GM23338 (cell line): Measurements from ENCODE around the gene PDE4D. TPM values are rescaled to one million over a fixed set of nuclear protein-coding genes. Genes with fewer than 3 reads are reported as not detected.

ENCODE experiments used
- ATAC-seq: fragments of 200-7000 bp; cut with Tn5 transposase; 3 replicates; pipeline ENCODE4 v1.9.1; 2020
- DNase-seq: peaks from one replicate; pipeline ENCODE4 v3.0.0-alpha.2; 2015; ENCODE audit warnings: low spot score
- H2AFZ ChIP-seq: fragments of 200-600 bp; sonication (generic); 2 replicates; pipeline ENCODE4 v1.8.0; 2016; ENCODE audit warnings: antibody characterized with exemption, mild to moderate bottlenecking, moderate library complexity
- H3F3A ChIP-seq: fragments of 200-600 bp; sonication (generic); replicated peaks from 2 replicates; pipeline ENCODE4 v1.8.0; 2017; ENCODE audit warnings: antibody characterized with exemption, mixed run types, low read depth
- H3K27ac ChIP-seq: fragments of 200-600 bp; sonication (generic); 2 replicates; pipeline ENCODE4 v1.6.1; 2016; ENCODE audit warnings: low read depth
- H3K27me3 ChIP-seq: fragments of 200-600 bp; sonication (generic); 2 replicates; pipeline ENCODE4 v1.8.0; 2016; ENCODE audit warnings: mild to moderate bottlenecking, mixed run types, moderate library complexity; ENCODE audit not compliant: insufficient read depth
- H3K36me3 ChIP-seq: fragments of 200-600 bp; sonication (generic); 2 replicates; pipeline ENCODE4 v1.8.0; 2016; ENCODE audit warnings: mild to moderate bottlenecking; ENCODE audit not compliant: insufficient read depth
- H3K4me1 ChIP-seq: fragments of 200-600 bp; sonication (generic); 2 replicates; pipeline ENCODE4 v1.8.0; 2016; ENCODE audit warnings: mild to moderate bottlenecking, moderate library complexity; ENCODE audit not compliant: insufficient read depth
- H3K4me2 ChIP-seq: fragments of 200-600 bp; sonication (generic); 2 replicates; pipeline ENCODE4 v1.7.1; 2017; ENCODE audit warnings: mixed run types
- H3K4me3 ChIP-seq: fragments of 200-600 bp; sonication (generic); 2 replicates; pipeline ENCODE4 v1.6.1; 2016; ENCODE audit warnings: mixed run types
- H3K79me2 ChIP-seq: fragments of 200-600 bp; sonication (generic); replicated peaks from 2 replicates; pipeline ENCODE4 v1.8.0; 2017; ENCODE audit warnings: mild to moderate bottlenecking; ENCODE audit not compliant: insufficient read depth
- H3K9me2 ChIP-seq: fragments of 200-600 bp; sonication (generic); 2 replicates; pipeline ENCODE4 v1.8.0; 2017; ENCODE audit not compliant: insufficient read depth
- H4K20me1 ChIP-seq: fragments of 200-600 bp; sonication (generic); replicated peaks from 2 replicates; pipeline ENCODE4 v1.8.0; 2017; ENCODE audit warnings: mild to moderate bottlenecking; ENCODE audit not compliant: insufficient read depth
- H3K27ac Mint-ChIP-seq: 2 replicates; pipeline ENCODE4 v1.8.0; 2020; ENCODE audit warnings: inconsistent platforms, mild to moderate bottlenecking, moderate library complexity, mixed read lengths
- H3K27me3 Mint-ChIP-seq: 3 replicates; pipeline ENCODE4 v1.8.0; 2022; ENCODE audit warnings: low read depth, mild to moderate bottlenecking, moderate library complexity, mixed read lengths, inconsistent platforms; ENCODE audit not compliant: insufficient read depth, poor library complexity
- H3K36me3 Mint-ChIP-seq: 3 replicates; pipeline ENCODE4 v1.8.0; 2021; ENCODE audit warnings: low read depth, mild to moderate bottlenecking, inconsistent platforms, moderate library complexity, mixed read lengths
- H3K4me1 Mint-ChIP-seq: 3 replicates; pipeline ENCODE4 v1.8.0; 2020; ENCODE audit warnings: mild to moderate bottlenecking, inconsistent platforms, mixed read lengths
- H3K4me3 Mint-ChIP-seq: 3 replicates; pipeline ENCODE4 v1.8.0; 2021; ENCODE audit warnings: moderate library complexity, mild to moderate bottlenecking, inconsistent platforms, mixed read lengths
- H3K9me3 Mint-ChIP-seq: 3 replicates; pipeline ENCODE4 v1.8.0; 2020; ENCODE audit warnings: moderate library complexity, mild to moderate bottlenecking, inconsistent platforms, mixed read lengths
- ETS1 ChIP-seq: IDR thresholded peaks from 2 replicates; pipeline ENCODE4 v1.6.1; 2016; ENCODE audit warnings: antibody characterized with exemption
- EZH2phosphoT487 ChIP-seq: fragments of 200-600 bp; sonication (generic); IDR thresholded peaks from one replicate; pipeline ENCODE4 v1.8.1; 2018; ENCODE audit warnings: antibody characterized with exemption; ENCODE audit not compliant: unreplicated experiment
- JUNB ChIP-seq: IDR thresholded peaks from one replicate; pipeline ENCODE4 v1.6.1; 2016; ENCODE audit warnings: antibody characterized with exemption; ENCODE audit not compliant: unreplicated experiment
- STAT1 ChIP-seq: IDR thresholded peaks from one replicate; pipeline ENCODE4 v1.6.1; 2016; ENCODE audit warnings: antibody characterized with exemption; ENCODE audit not compliant: unreplicated experiment
- ZNF114 ChIP-seq: fragments of 250-450 bp; sonication (Bioruptor Pico); IDR thresholded peaks from 2 replicates; pipeline ENCODE4 v1.5.0; 2020; ENCODE audit warnings: mild to moderate bottlenecking, moderate library complexity
- ZNF462 ChIP-seq: fragments of 250-450 bp; sonication (Bioruptor Pico); IDR thresholded peaks from 2 replicates; pipeline ENCODE4 v1.5.0; 2020; ENCODE audit warnings: mild to moderate bottlenecking, moderate library complexity
- polyA plus RNA-seq: library from polyadenylated mRNA; unstranded; fragments of >200 nt; fragmentation: Nextera tagmentation; extraction: Ambion mirVana; gene quantifications from 2 replicates; pipeline ENCODE4 v1.2.1, GENCODE V29; 2016
- total RNA-seq: library from RNA; depleted of rRNA; stranded (reverse); fragments of >200 nt; shearing (Covaris generic); gene quantifications from 2 replicates; pipeline ENCODE4 v1.2.3, GENCODE V29; 2014
- TF ChIP-seq, protein P1 (sequence below): IDR thresholded peaks from one replicate; pipeline ENCODE4 v1.6.1; 2018; ENCODE audit warnings: antibody characterized with exemption; ENCODE audit not compliant: unreplicated experiment

Gene PDE4D
- total and polyA plus RNA-seq, 2 experiments from 2014 or later = 2.1 to 4.7 TPM

DNA sequence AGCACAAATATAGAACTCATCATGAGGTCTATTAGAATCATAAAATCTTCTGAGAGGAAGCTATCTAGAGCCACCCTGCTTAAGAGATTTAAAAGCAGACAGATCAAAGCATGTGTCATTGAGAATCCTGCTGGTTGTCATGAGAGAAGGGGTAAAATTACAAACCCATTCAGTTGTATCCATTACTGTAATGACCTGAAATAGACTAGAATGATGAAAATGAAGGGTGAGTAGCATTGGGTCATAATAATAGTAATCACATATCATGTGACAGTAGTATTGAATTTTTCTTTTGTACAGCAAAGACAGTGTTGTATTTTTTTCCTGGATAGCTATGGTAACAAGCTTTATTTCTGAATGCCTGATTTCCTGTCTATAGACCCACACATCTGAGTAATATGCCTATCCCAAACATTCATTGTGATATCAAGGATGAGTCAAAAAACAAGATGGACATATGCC is 149.0 kb downstream of the PDE4D start:
- Histone ChIP-seq H3K36me3 (no peaks in the 10 kb centered on the region), H3K79me2 (no peaks in the 10 kb centered on the region), H3K4me3 (no peak overlapping the region), H2AFZ (no peak overlapping the region), H3K27me3 (no peaks in the 10 kb centered on the region), H3K9me2 (0 out of 2 replicates have a peak, but pooled peaks cover 4% of the 10 kb centered on the region), H3K27ac (no peak overlapping the region), H4K20me1 (no peaks in the 10 kb centered on the region), H3K4me2 (no peak overlapping the region), H3F3A (no peaks in the 10 kb centered on the region), H3K4me1 (no peaks in the 10 kb centered on the region)
- no peaks in the 10 kb centered on the region for H3K9me3 Mint-ChIP-seq
- no peaks in the 10 kb centered on the region for H3K4me1 Mint-ChIP-seq
- no peaks in the 10 kb centered on the region for H3K27me3 Mint-ChIP-seq
- TF ChIP-seq EZH2phosphoT487 (no peak), STAT1 (no peak)
- TF ChIP-seq, protein P1, sequence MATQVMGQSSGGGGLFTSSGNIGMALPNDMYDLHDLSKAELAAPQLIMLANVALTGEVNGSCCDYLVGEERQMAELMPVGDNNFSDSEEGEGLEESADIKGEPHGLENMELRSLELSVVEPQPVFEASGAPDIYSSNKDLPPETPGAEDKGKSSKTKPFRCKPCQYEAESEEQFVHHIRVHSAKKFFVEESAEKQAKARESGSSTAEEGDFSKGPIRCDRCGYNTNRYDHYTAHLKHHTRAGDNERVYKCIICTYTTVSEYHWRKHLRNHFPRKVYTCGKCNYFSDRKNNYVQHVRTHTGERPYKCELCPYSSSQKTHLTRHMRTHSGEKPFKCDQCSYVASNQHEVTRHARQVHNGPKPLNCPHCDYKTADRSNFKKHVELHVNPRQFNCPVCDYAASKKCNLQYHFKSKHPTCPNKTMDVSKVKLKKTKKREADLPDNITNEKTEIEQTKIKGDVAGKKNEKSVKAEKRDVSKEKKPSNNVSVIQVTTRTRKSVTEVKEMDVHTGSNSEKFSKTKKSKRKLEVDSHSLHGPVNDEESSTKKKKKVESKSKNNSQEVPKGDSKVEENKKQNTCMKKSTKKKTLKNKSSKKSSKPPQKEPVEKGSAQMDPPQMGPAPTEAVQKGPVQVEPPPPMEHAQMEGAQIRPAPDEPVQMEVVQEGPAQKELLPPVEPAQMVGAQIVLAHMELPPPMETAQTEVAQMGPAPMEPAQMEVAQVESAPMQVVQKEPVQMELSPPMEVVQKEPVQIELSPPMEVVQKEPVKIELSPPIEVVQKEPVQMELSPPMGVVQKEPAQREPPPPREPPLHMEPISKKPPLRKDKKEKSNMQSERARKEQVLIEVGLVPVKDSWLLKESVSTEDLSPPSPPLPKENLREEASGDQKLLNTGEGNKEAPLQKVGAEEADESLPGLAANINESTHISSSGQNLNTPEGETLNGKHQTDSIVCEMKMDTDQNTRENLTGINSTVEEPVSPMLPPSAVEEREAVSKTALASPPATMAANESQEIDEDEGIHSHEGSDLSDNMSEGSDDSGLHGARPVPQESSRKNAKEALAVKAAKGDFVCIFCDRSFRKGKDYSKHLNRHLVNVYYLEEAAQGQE = no peak
- no peak overlapping the region for H3K27ac Mint-ChIP-seq
- DNase-seq (no peak), ATAC-seq (no peak)
- no peaks in the 10 kb centered on the region for H3K36me3 Mint-ChIP-seq
- H3K4me3 Mint-ChIP-seq = no peak overlapping the region

DNA sequence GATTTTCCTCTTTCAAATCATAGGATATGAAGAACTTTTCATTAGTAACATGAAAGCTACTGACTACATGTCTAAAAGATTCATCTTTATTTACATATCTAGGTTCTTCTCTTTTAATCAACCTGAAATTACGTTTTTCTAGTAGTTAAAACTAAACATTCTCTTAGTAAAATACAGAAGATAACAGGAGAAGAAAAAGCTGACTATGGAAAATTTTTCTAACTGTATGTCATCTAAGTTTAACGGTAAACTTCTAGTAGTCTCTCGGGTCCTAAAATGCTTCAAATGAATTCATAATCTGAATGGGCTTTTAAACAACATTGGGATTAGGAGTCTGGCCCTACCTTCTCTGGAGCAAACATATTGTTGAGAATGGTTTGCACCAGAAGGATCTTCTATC is 151.9 kb downstream of the PDE4D start:
- no peak overlapping the region for H3K4me2 ChIP-seq
- H3K79me2 ChIP-seq = no peaks in the 10 kb centered on the region
- H3K9me2 ChIP-seq = no peaks in the 10 kb centered on the region
- no peak for DNase-seq
- no peaks in the 10 kb centered on the region for H3K9me3 Mint-ChIP-seq
- no peak overlapping the region for H3K4me3 Mint-ChIP-seq
- no peak overlapping the region for H2AFZ ChIP-seq
- H3K36me3 Mint-ChIP-seq = no peaks in the 10 kb centered on the region
- no peaks in the 10 kb centered on the region for H3K27me3 Mint-ChIP-seq
- H3K27ac Mint-ChIP-seq = no peak overlapping the region
- H3K27ac ChIP-seq = no peak overlapping the region
- no peaks in the 10 kb centered on the region for H3K27me3 ChIP-seq
- H3K4me1 Mint-ChIP-seq = no peaks in the 10 kb centered on the region
- H3K36me3 ChIP-seq = no peaks in the 10 kb centered on the region
- no peak for ATAC-seq
- H3K4me3 ChIP-seq = no peak overlapping the region
- no peaks in the 10 kb centered on the region for H3F3A ChIP-seq
- no peaks in the 10 kb centered on the region for H4K20me1 ChIP-seq
- H3K4me1 ChIP-seq = no peaks in the 10 kb centered on the region
- TF ChIP-seq, protein P1 = no peak
- no peak for TF ChIP-seq JUNB
- no peak for TF ChIP-seq ETS1
- TF ChIP-seq STAT1 = no peak
- TF ChIP-seq ZNF114 (CRISPR knock-in tag) = no peak
- no peak for TF ChIP-seq ZNF462 (CRISPR knock-in tag)
